Activated B cell treated with CpG ODN at 0.5 μM for 24 hours (primary cell): ENCODE data around the gene ZBTB1. TPM values are rescaled to one million over a fixed set of nuclear protein-coding genes. Genes with fewer than 3 reads are reported as not detected.

Experiments
- ATAC-seq: fragments of 200-7000 bp; cut with Tn5 transposase; one replicate; pipeline ENCODE4 v1.10.0; 2021; ENCODE audit warnings: low read depth, mild to moderate bottlenecking, moderate library complexity
- CTCF ChIA-PET: fragments of 350-600 bp; sonication (Branson Sonifier 250); formaldehyde crosslinking; loops from one replicate; lab custom pipeline; 2021; ENCODE audit warnings: antibody characterized with exemption; lab: Charles Lee
- POLR2A ChIA-PET: fragments of 350-600 bp; sonication (Branson Sonifier 250); formaldehyde crosslinking; loops from one replicate; lab custom pipeline; 2021; ENCODE audit warnings: antibody characterized with exemption; lab: Charles Lee
- DNase-seq: peaks from one replicate; pipeline ENCODE4 v3.0.0; 2022
- H3K27ac Mint-ChIP-seq: one replicate; pipeline ENCODE4 v1.8.0; 2020; ENCODE audit warnings: mixed read lengths
- H3K27me3 Mint-ChIP-seq: one replicate; pipeline ENCODE4 v1.8.0; 2021; ENCODE audit warnings: mixed read lengths
- H3K36me3 Mint-ChIP-seq: one replicate; pipeline ENCODE4 v1.8.0; 2021; ENCODE audit warnings: low read depth, mixed read lengths
- H3K4me1 Mint-ChIP-seq: one replicate; pipeline ENCODE4 v1.8.0; 2021; ENCODE audit warnings: mixed read lengths
- H3K4me3 Mint-ChIP-seq: one replicate; pipeline ENCODE4 v1.8.0; 2020; ENCODE audit warnings: mild to moderate bottlenecking, mixed read lengths
- H3K9me3 Mint-ChIP-seq: one replicate; pipeline ENCODE4 v1.8.0; 2020; ENCODE audit warnings: mixed read lengths
- intact Hi-C: fragments of 100-400 bp; cut with micrococcal nuclease; formaldehyde crosslinking; loops from one replicate; pipeline ENCODE4 v1.15.1; 2024
- total RNA-seq: library from RNA; stranded (reverse); gene quantifications from 2 replicates; pipeline ENCODE4 v1.2.3, GENCODE V29; 2022
- TF ChIP-seq, protein P1 (sequence below): fragments of 200-600 bp; IDR thresholded peaks from one replicate; pipeline ENCODE4 v1.8.0; 2022; ENCODE audit warnings: antibody characterized with exemption, mild to moderate bottlenecking

Gene ZBTB1
- total RNA-seq, 1 donor from 2014 or later, result 60.7 TPM

DNA sequence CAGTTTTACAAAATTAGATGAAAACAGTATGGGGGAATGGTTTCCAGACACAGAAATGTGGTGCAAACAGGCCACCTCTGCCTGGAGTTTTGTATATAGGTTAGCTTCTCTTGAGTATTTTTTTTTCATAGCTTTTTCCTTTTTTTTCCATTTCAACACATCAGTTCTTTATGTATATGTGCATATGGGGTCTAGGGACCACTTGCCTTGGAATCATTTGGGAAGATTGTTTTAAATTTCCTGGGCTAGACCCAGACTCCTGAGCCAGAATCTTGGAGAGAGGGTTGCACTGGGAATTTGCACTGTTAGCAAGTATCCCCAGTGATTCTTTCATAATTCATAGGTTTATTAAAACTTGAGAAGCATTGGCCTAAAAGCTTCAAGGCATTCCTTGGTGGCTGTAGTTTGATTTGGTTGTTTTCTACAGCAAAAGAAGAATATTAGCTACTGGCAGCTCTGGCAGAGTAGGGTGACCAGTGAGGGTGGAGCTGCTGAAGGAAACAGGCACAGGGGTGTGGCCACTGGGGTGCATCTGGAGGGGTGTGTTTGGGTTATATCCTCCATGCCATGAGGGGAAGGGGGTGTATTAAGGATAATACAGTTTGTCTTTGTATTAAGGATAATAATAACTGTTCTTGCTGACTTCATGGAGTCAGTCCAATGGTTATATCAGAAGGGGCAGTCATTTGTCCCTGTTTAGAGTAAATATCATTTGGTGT, 68.0 kb downstream of the ZBTB1 start:
- POLR2A ChIA-PET, result no interaction called here
- DNase-seq, result no peak
- H3K27me3 Mint-ChIP-seq, result peaks cover 2% of the 10 kb centered on the region
- TF ChIP-seq, protein P1, sequence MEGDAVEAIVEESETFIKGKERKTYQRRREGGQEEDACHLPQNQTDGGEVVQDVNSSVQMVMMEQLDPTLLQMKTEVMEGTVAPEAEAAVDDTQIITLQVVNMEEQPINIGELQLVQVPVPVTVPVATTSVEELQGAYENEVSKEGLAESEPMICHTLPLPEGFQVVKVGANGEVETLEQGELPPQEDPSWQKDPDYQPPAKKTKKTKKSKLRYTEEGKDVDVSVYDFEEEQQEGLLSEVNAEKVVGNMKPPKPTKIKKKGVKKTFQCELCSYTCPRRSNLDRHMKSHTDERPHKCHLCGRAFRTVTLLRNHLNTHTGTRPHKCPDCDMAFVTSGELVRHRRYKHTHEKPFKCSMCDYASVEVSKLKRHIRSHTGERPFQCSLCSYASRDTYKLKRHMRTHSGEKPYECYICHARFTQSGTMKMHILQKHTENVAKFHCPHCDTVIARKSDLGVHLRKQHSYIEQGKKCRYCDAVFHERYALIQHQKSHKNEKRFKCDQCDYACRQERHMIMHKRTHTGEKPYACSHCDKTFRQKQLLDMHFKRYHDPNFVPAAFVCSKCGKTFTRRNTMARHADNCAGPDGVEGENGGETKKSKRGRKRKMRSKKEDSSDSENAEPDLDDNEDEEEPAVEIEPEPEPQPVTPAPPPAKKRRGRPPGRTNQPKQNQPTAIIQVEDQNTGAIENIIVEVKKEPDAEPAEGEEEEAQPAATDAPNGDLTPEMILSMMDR, result no peak
- intact Hi-C loops, result no loop called here
- CTCF ChIA-PET, result no interaction called here
- no peaks in the 10 kb centered on the region for H3K4me1 Mint-ChIP-seq
- H3K27ac Mint-ChIP-seq, result no peak overlapping the region
- ATAC-seq, result no peak
- H3K9me3 Mint-ChIP-seq, result no peaks in the 10 kb centered on the region
- H3K4me3 Mint-ChIP-seq, result no peak overlapping the region
- H3K36me3 Mint-ChIP-seq, result no peaks in the 10 kb centered on the region

- ChIA-PET CTCF (no interaction called here), POLR2A (no interaction called here)
- Mint-ChIP-seq H3K36me3 (no peaks in the 10 kb centered on the region), H3K9me3 (no peaks in the 10 kb centered on the region), H3K4me3 (no peak overlapping the region), H3K27me3 (peaks cover 2% of the 10 kb centered on the region), H3K4me1 (no peaks in the 10 kb centered on the region), H3K27ac (no peak overlapping the region)
- intact Hi-C loops, result no loop called here
- TF ChIP-seq, protein P1, result no peak
- ATAC-seq (no peak), DNase-seq (no peak)
Measured at GRCh38 chr14:64573109-64573508, 68.5 kb downstream of the ZBTB1 start.

Other genes with a start within 250 kb of the ZBTB1 start
- gene ESR2, start 210.4 kb upstream of the ZBTB1 start, total RNA-seq, result 17.0 and 23.2 TPM in 2 replicates
- 91.4 and 98.4 TPM in 2 replicates for gene MTHFD1, start 116.4 kb upstream of the ZBTB1 start, total RNA-seq
- gene AKAP5, start 39.3 kb upstream of the ZBTB1 start, total RNA-seq, result 4.3 and 5.1 TPM in 2 replicates
- 20.9 and 29.1 TPM in 2 replicates for gene ZBTB25, start 932 bp upstream of the ZBTB1 start, total RNA-seq
- gene HSPA2, start 36.0 kb downstream of the ZBTB1 start, total RNA-seq, result 3.8 and 5.4 TPM in 2 replicates
- not detected in 2 replicates for gene PPP1R36, start 45.2 kb downstream of the ZBTB1 start, total RNA-seq
- 0.07 TPM in 2 replicates for gene PLEKHG3, start 199.7 kb downstream of the ZBTB1 start, total RNA-seq